HG02884 (cell line): ENCODE measurements around the gene JARID2.

Experiments
- ATAC-seq: cut with Tn5 transposase; IDR thresholded peaks from one replicate; pipeline ENCODE4 v1.9.1; 2021; ENCODE audit warnings: mild to moderate bottlenecking, moderate library complexity; ENCODE audit not compliant: unreplicated experiment

Gene JARID2

DNA sequence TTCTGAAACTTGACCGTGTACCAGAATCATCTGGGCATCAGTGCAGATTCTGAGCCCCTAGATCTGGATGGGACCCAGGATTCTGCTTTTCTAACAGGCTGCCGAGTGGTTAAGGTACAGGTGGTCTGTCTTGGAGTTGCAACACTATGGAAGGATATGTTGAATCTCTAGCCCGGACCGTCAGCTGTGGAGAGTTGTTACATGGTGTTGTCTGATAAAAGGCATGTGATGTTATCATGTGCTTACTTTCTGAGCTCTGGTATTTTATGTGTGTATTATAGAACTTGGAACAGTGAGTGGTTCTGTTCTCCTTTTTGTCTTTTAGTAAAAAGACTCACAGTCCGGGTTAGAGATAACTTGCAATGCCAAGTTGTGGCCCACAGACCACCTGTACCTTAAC lies 123.0 kb downstream of the JARID2 start:
- ATAC-seq: no peak

DNA sequence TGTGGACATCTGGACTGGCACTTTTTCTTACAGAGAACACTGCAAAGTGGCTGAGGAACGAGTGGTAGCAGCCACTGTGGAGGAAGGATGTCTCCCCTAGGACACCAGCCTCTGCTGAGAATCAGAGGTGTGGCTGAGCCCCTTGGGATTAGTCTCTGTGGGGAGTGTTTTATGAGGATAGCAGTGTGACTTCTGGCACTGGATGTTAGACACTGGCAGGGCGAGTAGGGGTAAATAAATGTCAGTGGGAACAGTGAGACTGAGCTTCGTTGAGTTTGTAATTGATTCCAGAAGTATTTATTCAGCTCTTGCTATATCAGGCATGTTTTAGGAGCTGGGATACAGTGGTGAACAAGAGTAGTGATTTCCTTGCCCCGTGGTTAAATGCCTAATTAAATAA lies 124.0 kb downstream of the JARID2 start:
- no peak for ATAC-seq

DNA sequence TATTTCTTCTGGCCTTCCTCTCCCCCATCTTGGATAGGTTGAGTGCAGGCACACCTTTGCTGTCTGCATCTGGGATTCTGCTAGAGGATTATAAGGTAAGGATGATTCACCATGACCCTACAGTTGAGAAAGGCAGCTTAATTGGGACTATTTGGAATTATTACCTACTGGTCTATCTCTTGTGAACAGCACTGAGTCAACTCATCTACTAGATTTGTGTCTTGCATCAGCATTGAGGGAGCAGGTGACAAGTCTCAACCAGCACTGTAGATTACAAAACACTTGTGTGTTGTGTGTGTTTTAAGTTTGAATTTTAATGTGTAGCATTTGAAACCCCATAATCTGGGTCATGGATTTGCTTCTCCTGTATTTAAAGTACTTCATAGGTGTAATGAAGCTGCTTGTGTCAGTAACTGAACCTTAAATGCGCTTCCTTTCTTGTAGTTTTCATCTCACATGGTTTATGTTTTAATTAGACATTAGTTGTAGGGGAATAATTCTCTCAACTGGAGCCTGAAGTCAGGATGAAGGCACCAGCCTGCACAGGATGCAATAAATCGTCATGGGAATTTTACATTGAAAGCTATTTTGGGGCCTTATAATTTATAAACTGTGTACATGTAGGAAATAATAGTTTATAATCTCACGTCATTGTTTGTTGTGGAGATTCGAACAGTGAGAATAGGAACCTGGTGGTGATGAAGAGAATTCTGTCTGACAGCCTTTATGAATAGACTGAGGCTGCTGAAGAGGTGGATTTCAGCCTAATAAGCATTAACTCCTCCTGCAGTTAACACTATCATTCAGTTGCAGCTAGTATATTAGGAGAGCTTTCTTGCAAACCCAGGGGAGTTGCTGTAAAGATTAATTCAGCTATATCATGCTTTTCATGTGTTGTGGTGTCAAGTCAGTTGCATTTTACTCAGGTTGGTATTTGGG lies 125.1 kb downstream of the JARID2 start:
- no peak for ATAC-seq

DNA sequence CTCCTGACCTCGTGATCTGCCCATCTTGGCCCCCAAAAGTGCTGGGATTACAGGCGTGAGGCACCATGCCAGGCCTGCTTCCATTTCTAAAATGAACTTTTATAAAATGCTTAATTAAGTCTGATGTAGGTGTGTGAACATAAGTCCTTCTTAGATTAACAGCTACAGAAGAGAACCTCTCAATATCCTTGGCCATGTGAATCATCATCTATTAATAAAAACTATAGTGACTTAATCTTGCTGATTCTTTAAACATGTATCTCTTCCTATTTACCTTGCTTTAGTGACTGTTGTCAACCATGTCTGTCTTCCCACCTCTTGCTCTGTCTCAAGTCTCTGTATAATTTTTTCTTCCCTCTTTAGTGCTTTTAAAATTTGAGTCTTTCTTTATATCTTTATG lies 127.1 kb downstream of the JARID2 start:
- ATAC-seq: no peak

DNA sequence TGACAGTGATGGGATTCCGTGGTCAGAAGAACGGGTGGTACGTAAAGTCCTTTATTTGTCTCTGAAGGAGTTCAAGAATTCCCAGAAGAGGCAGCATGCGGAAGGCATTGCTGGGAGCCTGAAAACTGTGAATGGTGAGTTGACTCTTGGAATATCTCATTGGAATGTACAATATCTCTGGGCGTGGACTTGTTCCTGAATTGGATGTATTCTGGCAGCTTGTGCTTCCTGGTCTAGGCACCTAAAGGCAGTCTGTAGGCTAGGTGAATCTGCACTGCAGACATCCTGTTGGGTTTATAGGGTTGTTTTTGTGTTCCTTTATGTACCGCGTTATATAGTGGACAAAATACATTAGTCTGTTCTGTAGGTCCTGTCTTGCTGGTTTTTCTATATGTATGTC lies 128.2 kb downstream of the JARID2 start:
- no peak for ATAC-seq

DNA sequence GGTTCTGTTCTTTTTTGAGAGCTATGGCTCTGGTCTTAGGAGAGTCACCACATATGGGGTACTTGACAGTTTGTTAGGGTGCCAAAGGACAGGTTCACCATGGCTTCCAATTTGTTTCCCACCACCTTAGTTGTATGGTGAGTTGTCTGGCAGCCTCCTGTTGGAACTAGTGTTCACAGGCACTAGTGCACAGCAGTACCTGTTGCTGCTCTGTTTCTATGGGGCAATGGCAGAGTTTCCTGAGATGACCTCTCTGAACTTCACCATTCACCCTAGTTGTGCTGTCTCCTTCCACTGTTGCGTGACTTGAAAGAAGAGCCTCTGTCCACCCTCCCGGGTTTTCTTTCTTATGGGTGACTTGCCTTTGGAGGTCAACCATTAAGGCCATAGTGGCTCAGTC lies 129.1 kb downstream of the JARID2 start:
- no peak for ATAC-seq

DNA sequence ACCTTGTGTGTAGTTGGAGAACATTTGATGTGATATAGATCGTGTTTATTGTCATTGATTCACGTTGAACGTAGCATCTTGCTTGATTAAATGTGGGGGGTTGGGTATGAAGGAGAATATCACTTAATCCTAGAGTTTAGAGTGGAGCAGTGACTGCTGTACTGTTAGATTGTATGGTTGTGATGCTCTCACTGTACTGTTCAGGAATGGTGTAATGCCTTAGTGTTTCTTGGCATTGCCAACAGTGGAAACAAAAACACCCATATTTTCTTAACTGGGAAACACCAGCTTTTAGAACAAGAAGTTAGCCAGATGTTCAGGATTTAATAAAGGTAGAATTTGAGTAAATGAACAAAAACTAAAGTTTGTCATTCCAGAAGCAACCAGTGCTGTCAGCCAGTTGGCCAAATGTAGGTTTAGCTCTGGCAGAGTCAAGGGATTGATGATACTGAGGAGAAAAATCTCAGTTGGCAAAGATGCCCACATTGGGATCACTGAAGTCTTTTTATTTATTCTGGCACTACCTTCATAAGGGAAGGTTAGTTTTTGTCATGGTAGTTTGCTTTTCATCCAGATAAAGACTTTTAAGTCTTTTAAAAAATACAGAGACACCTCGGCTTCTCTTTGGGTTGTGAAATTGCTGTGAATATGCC lies 129.9 kb downstream of the JARID2 start:
- no peak for ATAC-seq

DNA sequence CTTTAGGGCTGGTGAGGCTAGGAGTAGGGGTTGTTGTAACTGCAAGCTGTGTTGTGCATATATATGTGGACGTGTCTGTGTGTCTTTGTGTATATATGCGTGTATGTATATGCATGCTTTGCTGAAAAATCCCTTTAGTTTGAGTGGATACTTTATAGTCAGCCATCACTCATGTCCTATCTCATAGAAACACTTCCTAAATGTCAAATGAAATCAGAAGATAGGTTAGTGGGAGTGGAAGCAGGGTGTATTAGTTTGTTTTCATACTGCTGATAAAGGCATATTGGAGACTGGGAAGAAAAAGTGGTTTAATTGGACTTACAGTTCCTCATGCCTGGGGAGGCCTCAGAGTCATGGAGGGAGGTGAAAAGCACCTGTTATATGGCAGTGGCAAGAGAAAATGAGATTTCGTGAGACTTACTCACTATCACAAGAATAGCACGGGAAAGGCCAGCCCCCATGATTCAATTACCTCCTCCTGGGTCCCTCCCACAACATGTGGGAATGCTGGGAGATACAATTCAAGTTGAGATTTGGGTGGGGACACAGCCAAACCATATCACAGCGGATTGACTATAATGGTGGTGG lies 131.1 kb downstream of the JARID2 start:
- no peak for ATAC-seq

DNA sequence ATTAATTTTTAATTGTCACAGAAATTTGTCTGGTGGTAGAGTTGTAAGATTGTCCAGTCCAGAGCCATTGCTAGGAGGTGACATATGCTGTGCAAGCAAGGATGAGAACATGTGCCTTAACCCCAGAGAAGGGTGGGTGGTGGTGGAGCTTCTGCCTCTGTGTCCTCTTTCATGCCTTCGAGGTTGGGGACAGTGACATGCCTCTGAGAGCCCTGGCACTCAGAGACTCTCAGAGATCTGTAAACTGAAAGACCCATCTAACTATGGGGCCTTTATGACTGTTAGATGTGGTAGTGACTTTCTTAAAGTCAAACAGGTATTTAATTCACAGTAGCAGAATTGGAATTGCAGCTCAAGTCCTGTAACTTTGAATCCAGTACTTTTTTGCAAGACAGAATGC lies 132.4 kb downstream of the JARID2 start:
- ATAC-seq: no peak

DNA sequence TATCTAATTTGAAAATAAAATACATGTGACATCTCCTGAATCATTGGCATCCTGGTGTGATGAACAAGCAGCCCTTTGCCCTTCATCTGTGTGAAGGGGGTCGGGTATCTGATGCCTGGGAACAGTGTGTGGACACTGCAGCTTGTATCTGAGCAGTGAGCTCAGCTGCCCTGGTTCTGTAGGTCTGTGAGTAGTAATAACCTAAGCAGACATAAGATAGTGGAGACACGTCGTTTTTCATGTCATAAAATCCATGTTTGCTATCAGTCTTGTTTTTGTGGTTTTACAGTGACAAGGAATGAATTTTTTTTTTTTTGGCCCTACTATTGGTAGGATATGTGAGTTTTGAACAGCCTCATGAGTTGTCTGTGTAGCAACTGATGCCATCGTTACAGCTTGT lies 133.0 kb downstream of the JARID2 start:
- no peak for ATAC-seq

DNA sequence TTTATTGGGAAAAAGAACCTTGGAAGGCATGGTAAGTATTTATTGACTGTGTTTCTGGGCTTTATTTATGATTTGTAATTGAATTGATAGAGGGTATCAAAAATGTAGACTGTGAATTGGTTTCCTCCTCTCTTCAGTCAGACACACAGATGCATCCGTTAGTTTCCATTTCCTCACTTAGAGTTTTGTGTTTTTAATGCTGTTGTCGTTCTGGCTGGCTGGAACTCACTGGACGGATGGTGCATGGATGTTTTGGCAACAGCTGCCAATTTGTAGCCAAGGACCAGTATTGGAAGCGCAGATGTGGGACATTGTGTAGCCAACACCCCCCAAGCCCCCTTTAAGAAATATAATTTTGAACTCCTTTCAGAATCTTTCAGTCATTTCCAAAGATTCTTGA lies 134.5 kb downstream of the JARID2 start:
- no peak for ATAC-seq

DNA sequence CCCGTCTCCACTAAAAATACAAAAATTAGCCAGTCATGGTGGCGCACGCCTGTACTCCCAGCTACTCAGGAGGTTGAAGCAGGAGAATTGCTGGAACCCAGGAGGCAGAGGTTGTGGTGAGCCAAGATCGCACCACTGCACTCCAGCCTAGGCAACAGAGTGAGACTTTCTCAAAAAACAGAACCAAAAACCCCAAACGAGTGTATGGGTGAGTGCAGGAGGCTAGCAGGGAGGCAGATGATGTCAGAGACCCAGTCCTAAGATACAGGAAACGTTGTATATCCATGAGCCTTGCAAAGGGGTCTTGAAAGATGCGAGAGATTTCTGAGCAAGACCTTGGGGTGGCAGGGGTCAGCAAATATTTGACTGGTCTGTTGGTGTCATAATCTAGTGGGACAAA lies 136.2 kb downstream of the JARID2 start:
- no peak for ATAC-seq

DNA sequence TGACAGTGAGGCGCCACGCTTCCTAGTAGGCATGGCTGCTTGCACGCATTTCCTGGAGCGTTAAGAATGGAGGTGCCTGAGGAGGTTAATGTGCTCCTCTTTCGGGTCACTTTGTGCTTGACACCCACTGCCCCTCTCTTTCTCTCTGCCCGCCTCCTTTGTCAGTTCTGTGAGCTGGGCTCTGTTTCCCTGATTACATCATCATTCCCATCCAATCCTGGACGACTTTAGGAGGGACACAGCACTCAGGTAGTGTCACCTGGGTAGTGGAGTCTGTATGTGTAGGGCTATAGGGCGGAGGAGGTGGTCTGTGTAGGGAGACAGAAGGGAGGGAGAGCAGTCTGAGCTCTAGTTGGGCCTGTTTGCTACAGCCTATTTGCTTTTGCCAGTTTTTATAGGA lies 136.8 kb downstream of the JARID2 start:
- ATAC-seq: no peak

DNA sequence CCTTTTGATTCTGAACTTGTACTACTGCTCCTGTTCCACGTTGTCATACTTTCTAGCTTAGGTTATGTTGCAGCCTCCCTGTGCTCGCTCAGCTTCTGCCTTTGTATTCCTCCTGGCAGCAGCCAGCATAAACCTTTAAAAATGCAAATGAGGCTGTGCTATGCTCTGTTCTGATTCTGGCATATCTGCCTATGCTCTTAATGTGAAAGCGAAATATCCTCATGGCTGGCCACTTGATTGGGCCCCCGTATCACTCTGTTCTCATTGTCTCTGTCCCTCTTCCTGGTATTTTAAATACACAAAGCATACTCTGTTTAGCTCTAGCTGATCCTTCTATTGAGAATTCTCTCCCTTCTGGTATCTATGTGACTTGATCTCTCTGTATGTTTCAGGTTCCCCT lies 139.0 kb downstream of the JARID2 start:
- ATAC-seq: no peak

DNA sequence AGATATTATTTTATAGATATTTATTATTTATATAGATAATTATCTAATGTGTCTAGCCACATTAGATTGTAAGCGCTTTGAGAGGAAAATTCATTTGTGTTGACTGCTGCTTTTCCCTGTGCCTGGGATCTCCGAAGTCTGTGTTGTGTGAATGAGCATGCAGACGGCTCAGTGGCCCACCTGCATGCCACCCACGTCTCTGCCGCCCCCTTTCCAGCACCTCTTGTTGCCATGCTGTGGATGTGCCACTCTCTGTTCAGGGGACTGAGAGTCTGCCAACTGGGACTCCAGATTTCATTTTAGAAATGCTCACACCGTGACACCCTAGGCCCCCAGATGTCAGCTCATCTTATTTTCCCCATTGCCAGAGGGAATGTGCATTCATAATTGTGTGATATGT lies 139.7 kb downstream of the JARID2 start:
- no peak for ATAC-seq

DNA sequence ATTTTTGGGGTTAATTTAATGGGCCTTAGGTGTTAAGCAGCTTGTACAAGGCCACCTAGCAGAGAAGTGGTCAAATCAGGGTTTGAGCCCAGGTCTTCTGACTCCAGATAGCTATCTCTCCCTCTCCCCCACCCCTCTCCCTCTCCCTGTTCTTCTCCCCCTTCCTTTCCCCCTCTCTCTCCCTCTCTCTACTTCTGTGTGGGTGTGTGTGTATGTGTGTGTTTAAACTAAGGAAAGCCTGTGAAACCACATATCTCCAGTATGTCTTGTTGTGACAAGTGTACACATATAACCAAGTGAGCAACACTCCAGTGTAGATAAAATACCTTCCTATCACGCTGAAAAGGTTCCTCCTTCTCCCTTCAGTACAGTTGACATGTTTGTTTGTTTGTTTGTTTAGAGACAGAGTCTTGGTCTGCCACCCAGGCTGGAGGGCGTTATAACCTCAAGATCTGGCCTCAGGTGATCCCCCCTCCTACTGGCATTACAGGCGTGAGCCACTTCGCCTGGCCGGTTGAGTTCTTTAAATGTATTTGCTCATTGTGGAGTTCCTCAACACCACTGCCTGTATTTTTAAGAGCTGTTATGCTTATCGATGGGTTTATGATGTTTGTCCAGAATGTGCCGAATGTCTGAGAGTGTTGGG lies 140.4 kb downstream of the JARID2 start:
- ATAC-seq: no peak

DNA sequence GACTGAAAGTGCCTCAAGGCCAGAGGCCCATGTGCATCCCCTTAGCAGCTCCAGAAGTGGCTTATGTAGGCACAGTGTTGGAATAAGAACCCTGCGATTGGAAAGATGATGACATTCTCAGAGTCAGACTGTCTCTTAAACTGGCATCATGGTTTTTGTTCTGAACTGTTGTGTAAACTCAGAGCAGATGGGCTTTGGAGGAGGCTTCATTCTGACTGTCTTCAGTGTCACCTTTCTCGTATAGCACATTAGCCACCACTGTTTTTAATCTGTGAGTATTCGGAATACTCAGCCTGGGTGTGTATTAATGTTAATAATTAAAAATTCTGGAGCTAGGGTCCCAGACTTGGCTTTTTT lies 140.9 kb downstream of the JARID2 start:
- no peak for ATAC-seq

DNA sequence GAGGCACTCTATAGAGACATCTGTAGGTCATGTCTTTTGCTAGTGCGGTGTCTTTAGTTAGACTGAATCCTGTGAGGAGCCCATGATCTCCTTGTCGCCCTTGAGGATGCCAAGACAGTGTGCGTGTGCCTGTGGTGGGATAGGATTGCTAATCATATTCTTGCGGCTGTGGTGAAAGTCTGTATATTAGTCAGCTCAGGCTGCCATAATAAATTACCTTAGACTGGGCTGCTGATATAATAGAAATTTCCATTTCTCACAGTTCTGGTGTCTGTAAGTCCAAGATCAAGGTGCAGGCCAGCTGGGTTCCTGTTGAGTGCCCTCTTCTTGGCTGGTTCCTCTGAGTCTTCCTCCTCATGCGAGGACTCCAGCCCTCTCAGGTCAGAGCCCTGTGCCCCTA lies 141.2 kb downstream of the JARID2 start:
- no peak for ATAC-seq

DNA sequence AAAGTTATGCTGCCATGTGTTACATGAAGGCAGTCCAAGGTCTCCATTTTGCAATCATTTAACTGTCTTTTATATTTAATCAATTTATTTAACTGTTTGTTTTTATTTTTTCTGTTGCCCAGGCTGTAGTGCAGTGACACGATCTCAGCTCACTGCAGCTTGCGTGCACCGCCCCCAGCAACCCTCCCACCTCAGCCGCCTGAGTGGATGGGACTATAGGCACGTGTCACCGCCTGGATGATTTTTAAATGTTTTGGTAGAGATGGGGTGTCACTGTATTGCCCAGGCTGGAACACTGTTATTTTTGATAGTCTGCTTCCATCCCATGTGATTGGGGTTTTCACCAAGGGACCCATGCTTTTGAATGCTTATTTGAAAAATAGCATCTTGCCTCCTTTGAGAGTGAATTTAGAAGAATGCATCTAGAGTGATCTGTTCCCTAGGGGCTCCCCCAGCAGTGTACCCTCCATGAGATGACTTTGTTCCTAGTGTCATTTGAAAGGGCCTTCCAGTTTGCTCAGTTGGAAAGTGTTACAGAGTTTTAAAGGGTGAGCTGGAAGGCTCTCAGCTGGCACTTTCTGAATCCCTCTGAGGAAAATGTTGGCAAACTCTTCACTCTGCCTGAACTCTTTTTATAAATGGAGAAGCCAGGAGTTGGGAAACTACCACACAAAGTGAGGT lies 143.4 kb downstream of the JARID2 start:
- no peak for ATAC-seq

DNA sequence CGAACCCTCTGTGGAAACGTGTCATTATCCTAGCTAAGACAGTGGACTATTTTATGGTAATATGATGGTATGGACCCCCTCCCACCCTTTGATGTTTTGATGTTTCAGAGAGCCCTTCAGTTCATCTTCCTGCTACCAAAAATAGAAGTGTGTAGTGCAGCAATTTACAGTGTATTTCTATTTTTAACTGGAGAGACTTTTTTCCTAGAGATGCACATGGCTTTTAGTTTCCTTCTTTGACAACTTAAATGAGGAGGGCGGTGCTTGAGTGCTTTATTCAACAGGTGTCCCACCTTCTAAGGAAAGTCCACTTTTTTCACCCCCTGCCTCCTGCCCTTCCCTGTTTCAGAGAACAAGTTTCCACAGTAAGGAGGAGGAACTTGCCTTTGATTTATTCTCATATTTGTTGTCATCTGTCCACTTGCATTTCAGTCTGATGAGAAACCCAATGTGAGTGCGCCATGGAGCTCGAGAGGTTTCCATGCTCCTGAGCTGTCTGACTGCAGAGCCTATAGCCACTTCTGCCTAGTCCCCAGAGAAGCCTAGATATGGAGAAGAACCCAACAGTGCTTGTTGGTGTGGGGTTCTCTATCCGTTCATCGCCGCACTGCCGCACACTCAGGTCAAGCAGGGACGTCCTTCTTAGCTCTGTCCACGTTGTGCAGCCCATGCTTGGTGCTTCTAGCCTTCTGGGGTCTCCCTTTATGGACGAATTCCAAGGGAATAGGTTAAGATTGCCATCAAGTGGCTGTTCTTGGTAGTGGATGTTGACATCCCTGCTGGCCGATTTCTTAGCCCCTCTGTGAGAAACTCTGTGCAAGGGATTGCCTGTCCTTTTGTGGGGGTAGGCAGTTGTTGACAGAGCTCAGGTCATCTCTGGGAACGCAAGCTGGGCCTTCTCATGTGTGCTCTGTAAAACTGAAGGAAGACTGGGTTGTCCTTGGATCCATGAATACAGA lies 144.2 kb downstream of the JARID2 start:
- ATAC-seq: no peak
